ENCODE data around the gene FHL2.

Gene FHL2

GRCh38 chr2:105418522-105418921 lies 19.7 kb upstream of the FHL2 start:
- DNase-seq = no peak

- no peak for DNase-seq
These were observed 19.1 kb upstream of the FHL2 start for GRCh38 chr2:105417857-105418436.

- DNase-seq = no peak
These were observed 17.3 kb upstream of the FHL2 start for GRCh38 chr2:105416156-105416555.

GRCh38 chr2:105415007-105415406 lies 16.2 kb upstream of the FHL2 start:
- DNase-seq = no peak

GRCh38 chr2:105413206-105413605 lies 14.4 kb upstream of the FHL2 start:
- DNase-seq = no peak

- DNase-seq = no peak
These were observed 13.7 kb upstream of the FHL2 start for GRCh38 chr2:105412584-105412983.

- DNase-seq = no peak
These were observed 13.0 kb upstream of the FHL2 start for GRCh38 chr2:105411720-105412407.

- DNase-seq = no peak
These were observed 11.7 kb upstream of the FHL2 start for GRCh38 chr2:105410554-105410953.

GRCh38 chr2:105409717-105410116 lies 10.9 kb upstream of the FHL2 start:
- no peak for DNase-seq

GRCh38 chr2:105407946-105408743 lies 9.3 kb upstream of the FHL2 start:
- no peak for DNase-seq

- no peak for DNase-seq
These were observed 7.4 kb upstream of the FHL2 start for GRCh38 chr2:105406221-105406620.

- no peak for DNase-seq
These were observed 6.4 kb upstream of the FHL2 start for GRCh38 chr2:105405291-105405690.

- no peak for DNase-seq
These were observed 5.9 kb upstream of the FHL2 start for GRCh38 chr2:105404736-105405135.

GRCh38 chr2:105403783-105404698 lies 5.2 kb upstream of the FHL2 start:
- no peak for DNase-seq

GRCh38 chr2:105403241-105403782 lies 4.5 kb upstream of the FHL2 start:
- no peak for DNase-seq

- DNase-seq = no peak
These were observed 4.0 kb upstream of the FHL2 start for GRCh38 chr2:105402809-105403208.

- DNase-seq = no peak
These were observed 3.0 kb upstream of the FHL2 start for GRCh38 chr2:105401867-105402266.

- no peak for DNase-seq
These were observed 1.3 kb upstream of the FHL2 start for GRCh38 chr2:105400138-105400540.

- DNase-seq = no peak
These were observed 483 bp upstream of the FHL2 start for GRCh38 chr2:105399207-105399861.

- DNase-seq = no peak
These were observed 907 bp downstream of the FHL2 start for GRCh38 chr2:105397953-105398335.

GRCh38 chr2:105397025-105397722 lies 1.7 kb downstream of the FHL2 start:
- no peak for DNase-seq
